GM18498 (cell line): ENCODE results near the gene RUVBL2.
A peak's percentile ranks its signal among the peaks of the same experiment; 100 is the strongest.
"Not testable (repeated sequence)": the region's sequence is repeated elsewhere in the genome, so short reads cannot be mapped to it uniquely, and the experiment has no call there.

ENCODE experiments used
- ATAC-seq: cut with Tn5 transposase; IDR thresholded peaks from one replicate; pipeline ENCODE4 v1.9.1; 2021; ENCODE audit warnings: mild to moderate bottlenecking, moderate library complexity; ENCODE audit not compliant: unreplicated experiment

RUVBL2 gene

GRCh38 chr19:49016067-49016839 is 22.6 kb downstream of the RUVBL2 start:
- no peak for ATAC-seq

- no peak for ATAC-seq
These were observed 23.5 kb downstream of the RUVBL2 start, which contains the start of gene LHB for GRCh38 chr19:49017041-49017665. LHB (minus strand) TSS chr19:49017091; CDS start chr19:49017081, 10 bp downstream.

- peak; percentile 61 for ATAC-seq
These were observed 24.1 kb downstream of the RUVBL2 start for GRCh38 chr19:49017666-49018351.

- not testable (repeated sequence) for ATAC-seq
These were observed 24.9 kb downstream of the RUVBL2 start for GRCh38 chr19:49018388-49019241.

GRCh38 chr19:49019242-49019932 is 25.7 kb downstream of the RUVBL2 start:
- no peak for ATAC-seq

GRCh38 chr19:49020342-49020741 is 26.7 kb downstream of the RUVBL2 start:
- no peak for ATAC-seq

GRCh38 chr19:49020931-49021895 is 27.5 kb downstream of the RUVBL2 start:
- no peak for ATAC-seq

- no peak for ATAC-seq
These were observed 28.4 kb downstream of the RUVBL2 start for GRCh38 chr19:49022116-49022515.

GRCh38 chr19:49024233-49024632 is 30.5 kb downstream of the RUVBL2 start, which contains the start of gene CGB3:
CGB3 (minus strand) TSS chr19:49024333; CDS start chr19:49023971, 362 bp downstream.
- not testable (repeated sequence) for ATAC-seq

- not testable (repeated sequence) for ATAC-seq
These were observed 31.4 kb downstream of the RUVBL2 start for GRCh38 chr19:49025088-49025487.

- ATAC-seq = not testable (repeated sequence)
These were observed 31.9 kb downstream of the RUVBL2 start for GRCh38 chr19:49025599-49025998.

- not testable (repeated sequence) for ATAC-seq
These were observed 35.0 kb downstream of the RUVBL2 start for GRCh38 chr19:49028686-49029085.

- ATAC-seq = not testable (repeated sequence)
These were observed 36.1 kb downstream of the RUVBL2 start for GRCh38 chr19:49029749-49030148.

GRCh38 chr19:49030323-49030722 is 36.6 kb downstream of the RUVBL2 start:
- not testable (repeated sequence) for ATAC-seq

GRCh38 chr19:49031642-49032301 is 38.1 kb downstream of the RUVBL2 start, which contains the start of gene CGB2:
CGB2 (plus strand) TSS chr19:49031890; CDS start chr19:49032096, 206 bp downstream.
- ATAC-seq = not testable (repeated sequence)

GRCh38 chr19:49036815-49037214 is 43.1 kb downstream of the RUVBL2 start, which contains the start of gene CGB1:
CGB1 (minus strand) TSS chr19:49036895; CDS start chr19:49036711, 184 bp downstream.
- not testable (repeated sequence) for ATAC-seq

- ATAC-seq = not testable (repeated sequence)
These were observed 44.4 kb downstream of the RUVBL2 start for GRCh38 chr19:49038111-49038510.
